PFSK-1 (cell line): Measurements from ENCODE around the gene SPTBN4.

Experiments used
- FOXP2 ChIP-seq: optimal IDR thresholded peaks from 2 replicates; pipeline ENCODE3; 2011; ENCODE audit warnings: borderline replicate concordance, control low read depth, inconsistent platforms; ENCODE audit not compliant: insufficient read depth; ENCODE audit errors: extremely low read length, extremely low read depth
- POLR2AphosphoS5 ChIP-seq: IDR thresholded peaks from 2 replicates; pipeline ENCODE4 v1.6.1; 2012; ENCODE audit warnings: low read depth, mild to moderate bottlenecking, control low read depth, low read length, moderate library complexity
- REST ChIP-seq, 2 experiments: IDR thresholded peaks; 2 replicates each; pipeline versions ENCODE4 v1.6.1 to v1.8.0; 2011 to 2012; ENCODE audit warnings: low read depth in 2 of 2, low read length in 2 of 2, control low read depth in 1 of 2, inconsistent platforms in 1 of 2, mild to moderate bottlenecking in 1 of 2, moderate library complexity in 1 of 2; ENCODE audit not compliant: insufficient read depth in 1 of 2
- SIN3A ChIP-seq: IDR thresholded peaks from 2 replicates; pipeline ENCODE4 v1.6.1; 2012; ENCODE audit warnings: mild to moderate bottlenecking, low read length, moderate library complexity, borderline replicate concordance; ENCODE audit not compliant: insufficient read depth
- TAF1 ChIP-seq: IDR thresholded peaks from 2 replicates; pipeline ENCODE4 v1.6.1; 2012; ENCODE audit warnings: low read length, control low read depth, borderline replicate concordance; ENCODE audit not compliant: insufficient read depth

Gene SPTBN4

GRCh38 chr19:40578442-40578908, 111.7 kb downstream of the SPTBN4 start:
- TF ChIP-seq REST (IDR thresholded peaks at IDR 0.05; ENCODE audit: insufficient read depth in 1 of 2, low read depth in 2 of 2, low read length in 2 of 2) = no peak
- TF ChIP-seq POLR2AphosphoS5 = no peak
- no peak for TF ChIP-seq FOXP2
- no peak for TF ChIP-seq SIN3A
- TF ChIP-seq TAF1 = no peak

GRCh38 chr19:40580619-40581018, 113.8 kb downstream of the SPTBN4 start:
- no peak for TF ChIP-seq POLR2AphosphoS5

- TF ChIP-seq POLR2AphosphoS5 = no peak
- no peak for TF ChIP-seq REST (IDR thresholded peaks at IDR 0.05; ENCODE audit: insufficient read depth in 1 of 2, low read depth in 2 of 2, low read length in 2 of 2)
- TF ChIP-seq FOXP2 = no peak
- TF ChIP-seq SIN3A = no peak
- TF ChIP-seq TAF1 = no peak
Observed at GRCh38 chr19:40581531-40581930, 114.7 kb downstream of the SPTBN4 start.

- TF ChIP-seq TAF1 = no peak
- no peak for TF ChIP-seq SIN3A
- no peak for TF ChIP-seq REST (IDR thresholded peaks at IDR 0.05; ENCODE audit: insufficient read depth in 1 of 2, low read depth in 2 of 2, low read length in 2 of 2)
- TF ChIP-seq POLR2AphosphoS5 = no peak
- TF ChIP-seq FOXP2 = no peak
Observed at GRCh38 chr19:40582467-40582866, 115.7 kb downstream of the SPTBN4 start.

- no peak for TF ChIP-seq SIN3A
- no peak for TF ChIP-seq POLR2AphosphoS5
- no peak for TF ChIP-seq FOXP2
- no peak for TF ChIP-seq TAF1
- no peak for TF ChIP-seq REST (IDR thresholded peaks at IDR 0.05; ENCODE audit: insufficient read depth in 1 of 2, low read depth in 2 of 2, low read length in 2 of 2)
Observed at GRCh38 chr19:40583283-40583682, 116.5 kb downstream of the SPTBN4 start.
